GM15510 (cell line): ENCODE measurements around the gene MAPK9.

ENCODE experiments used
- POLR2A ChIP-seq: IDR thresholded peaks from 3 replicates; pipeline ENCODE4 v1.6.1; 2011; ENCODE audit warnings: borderline replicate concordance; ENCODE audit not compliant: insufficient read length; ENCODE audit errors: extremely low read depth

Gene MAPK9

DNA sequence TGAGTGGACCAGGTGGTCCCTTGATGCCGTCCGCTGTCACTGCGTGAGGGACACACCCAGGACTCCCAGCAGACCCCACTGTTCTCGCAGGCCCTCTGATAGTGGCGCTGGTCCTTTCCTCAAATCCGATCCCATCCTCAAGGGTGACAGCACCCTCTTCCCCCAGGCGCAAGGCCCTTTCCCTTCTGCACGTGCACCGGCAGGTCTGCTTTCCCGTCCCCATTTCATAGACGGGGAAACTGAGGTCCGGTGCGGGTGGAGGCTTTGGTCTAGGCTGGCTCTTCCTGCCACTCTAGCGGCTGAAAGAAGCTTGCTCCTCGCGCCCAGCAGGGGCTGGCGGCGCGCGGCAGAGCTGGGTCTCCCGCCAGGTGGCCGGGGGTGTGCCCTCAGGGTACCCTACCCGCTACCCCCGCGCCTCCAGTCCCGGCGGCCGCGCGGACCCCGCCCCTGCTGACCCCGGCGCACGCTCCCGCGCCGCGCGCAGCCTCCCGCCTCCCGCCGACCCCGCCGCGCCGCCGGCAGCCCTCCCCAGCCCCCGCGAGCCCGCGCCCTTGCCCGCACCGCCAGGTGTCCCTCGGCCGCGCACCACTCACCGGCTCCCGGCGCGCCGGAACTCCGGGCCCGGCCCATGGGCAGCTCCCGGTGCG is 83.3 kb downstream of the MAPK9 start:
- TF ChIP-seq POLR2A: no peak

DNA sequence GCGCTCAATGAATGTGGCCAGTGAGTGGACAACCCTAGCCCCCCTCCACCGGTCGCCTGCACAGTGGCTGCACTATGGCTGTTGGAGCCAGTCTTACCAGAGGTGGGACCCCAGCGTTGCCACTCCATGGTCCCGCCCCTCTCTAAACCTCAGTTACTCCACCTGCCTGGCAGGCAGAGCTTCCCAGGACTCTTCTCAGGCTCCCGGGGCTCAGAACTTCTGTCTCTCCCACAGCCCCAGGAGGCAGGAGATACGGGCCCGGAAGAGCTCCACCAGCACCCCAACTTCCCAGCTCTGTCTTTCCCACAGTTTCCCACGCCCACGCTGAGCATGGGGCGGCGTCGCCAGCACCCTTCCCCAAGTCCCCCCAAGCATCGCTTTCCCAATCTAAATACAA is 83.8 kb downstream of the MAPK9 start:
- TF ChIP-seq POLR2A: no peak

DNA sequence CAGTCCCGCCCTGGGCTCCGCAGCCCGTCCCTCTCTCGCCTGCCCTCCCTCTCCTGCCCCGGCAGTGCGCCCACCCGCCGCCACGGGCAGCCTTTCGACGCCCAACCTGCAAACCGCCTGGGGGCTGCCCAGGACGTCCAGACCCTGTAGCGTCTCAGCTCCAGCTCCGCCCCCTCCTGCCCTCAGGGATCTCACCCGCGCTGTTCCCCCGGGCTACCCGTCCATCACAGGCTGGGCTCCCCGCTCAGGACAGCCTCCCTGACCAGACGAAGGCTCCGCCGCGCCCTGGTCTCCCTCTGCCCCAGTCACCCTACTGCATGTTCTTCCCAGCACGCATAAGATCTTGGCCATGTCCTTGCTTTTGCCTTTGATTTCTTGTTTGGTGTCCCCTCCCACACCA is 84.3 kb downstream of the MAPK9 start:
- no peak for TF ChIP-seq POLR2A

DNA sequence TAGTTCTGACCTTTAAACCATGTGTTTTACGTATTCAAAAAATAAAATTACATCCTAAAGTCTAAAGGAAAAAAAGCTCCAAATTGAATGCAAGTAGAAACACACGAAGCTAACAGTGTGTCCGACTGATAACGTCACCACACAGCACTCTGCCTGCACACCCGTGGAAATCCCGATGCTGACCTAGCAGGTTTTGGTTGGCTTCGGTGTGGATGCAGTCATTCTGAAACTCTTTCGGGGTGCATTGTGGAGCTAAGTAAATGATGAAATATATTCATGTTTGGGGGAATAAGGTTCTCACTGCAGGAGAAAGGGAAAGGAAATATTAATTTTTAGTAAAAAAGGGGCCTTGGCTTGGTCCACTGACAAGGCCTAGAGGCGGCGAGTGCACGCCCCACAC is 84.9 kb downstream of the MAPK9 start:
- TF ChIP-seq POLR2A: no peak

DNA sequence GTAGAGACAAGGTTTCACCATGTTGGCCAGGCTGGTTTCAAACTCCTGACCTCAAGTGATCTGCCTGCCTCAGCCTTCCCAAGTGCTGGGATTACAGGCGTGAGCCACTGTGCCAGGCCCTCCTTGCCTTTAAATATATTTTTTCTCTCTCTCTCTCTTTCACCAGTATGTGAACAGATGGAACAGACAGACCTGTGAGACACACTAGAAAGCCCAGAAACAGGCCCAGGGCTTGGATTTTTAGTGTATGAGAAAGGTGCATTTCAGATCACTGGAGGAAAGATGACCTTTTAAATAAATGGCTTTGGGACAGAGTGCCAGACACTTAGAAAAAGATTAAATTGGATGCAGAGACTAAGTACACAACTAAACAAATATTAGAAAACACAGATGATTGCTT is 86.0 kb downstream of the MAPK9 start:
- no peak for TF ChIP-seq POLR2A

DNA sequence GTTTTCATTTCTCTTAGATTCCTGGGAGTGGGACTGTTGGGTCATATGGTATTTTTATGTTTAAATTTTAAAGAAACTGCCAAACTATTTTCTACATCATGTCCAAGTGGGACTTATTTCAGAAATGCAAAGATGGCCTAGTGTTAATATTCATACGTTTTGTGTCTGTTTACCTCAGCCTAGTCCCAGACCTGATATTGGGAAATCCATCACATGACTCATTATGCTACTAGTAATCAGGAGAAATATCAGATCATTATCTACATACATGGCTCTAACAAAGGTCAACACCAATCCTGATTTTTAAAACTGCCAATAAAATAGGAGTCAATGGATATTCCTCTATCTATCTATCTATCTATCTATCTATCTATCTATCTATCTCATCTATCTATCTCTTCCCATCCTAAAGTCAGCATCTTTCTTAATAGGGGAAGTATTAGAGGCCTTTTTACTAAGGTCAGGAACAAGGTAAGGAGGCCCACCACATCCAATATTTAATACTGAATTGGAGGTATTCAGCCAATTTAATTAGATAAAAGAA is 87.5 kb downstream of the MAPK9 start:
- no peak for TF ChIP-seq POLR2A

DNA sequence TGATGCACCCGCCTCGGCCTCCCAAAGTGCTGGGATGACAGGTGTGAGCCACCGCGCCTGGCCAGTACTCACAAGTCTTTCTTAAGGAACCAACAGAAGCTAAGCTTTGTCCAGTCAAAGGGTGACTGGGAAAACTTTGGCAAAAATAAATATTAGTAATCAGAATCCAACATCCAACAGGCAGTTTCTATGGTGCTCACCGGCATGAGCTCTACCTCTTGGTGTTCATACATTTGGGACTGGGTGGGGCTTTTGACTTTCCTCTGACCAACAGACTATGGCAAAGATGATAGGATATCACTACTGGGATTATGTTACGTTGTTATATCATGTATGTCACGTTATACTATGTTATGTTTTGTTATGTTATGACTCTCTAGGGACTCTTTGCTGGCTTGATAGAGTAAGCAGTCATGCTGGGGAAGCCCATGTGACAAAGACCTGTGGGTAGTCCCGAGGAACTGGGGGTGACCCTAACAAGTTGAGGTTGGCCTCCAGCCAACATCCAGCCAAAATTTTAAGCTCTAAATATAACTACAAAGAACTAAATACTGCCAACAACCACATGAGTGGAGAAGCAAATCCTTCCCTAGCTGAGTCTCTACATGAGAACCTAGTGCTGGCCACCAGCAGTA is 88.8 kb downstream of the MAPK9 start:
- no peak for TF ChIP-seq POLR2A

DNA sequence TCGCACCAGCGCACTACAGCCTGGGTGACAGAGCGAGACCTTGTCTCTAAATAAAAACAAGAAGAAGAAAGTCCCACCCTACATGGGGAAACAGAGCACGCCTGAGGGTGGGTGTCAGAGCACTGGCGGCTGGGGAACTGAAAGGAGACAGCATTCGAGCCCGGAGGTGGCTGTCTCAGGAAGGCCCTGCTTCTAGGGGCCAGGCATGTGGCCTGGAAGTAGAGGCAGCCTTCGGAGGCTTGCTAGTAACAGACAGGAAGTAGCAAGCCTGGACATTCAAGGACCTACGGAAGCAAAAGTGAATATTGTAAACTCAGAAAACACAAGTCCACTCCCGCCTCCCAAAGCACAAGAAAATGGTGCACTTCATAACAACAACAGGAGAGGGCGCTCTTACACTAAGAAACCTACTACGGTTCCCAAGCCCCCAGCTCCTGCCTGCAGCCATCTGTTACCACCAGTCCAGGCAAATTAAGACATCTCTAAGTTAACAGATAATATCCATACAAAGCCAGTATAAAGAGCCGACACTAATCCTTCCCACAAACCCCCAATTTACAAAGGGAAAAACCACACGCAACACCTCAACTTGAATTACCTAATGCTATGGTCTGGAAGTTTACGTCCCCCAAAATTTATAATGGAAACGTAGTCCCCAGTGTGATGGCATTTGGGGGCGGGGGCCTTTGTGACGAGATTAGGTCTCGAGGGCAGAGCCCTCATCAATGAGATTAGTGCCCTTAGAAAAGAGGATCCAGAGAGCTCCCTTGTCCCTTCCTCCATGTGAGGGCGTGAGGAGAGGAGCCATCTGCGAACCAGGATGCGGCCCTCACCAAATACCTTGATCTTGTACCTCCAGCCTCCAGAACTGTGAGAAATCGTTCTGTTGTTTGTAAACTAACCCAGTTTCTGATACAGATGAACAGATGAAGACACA is 90.6 kb downstream of the MAPK9 start:
- no peak for TF ChIP-seq POLR2A

DNA sequence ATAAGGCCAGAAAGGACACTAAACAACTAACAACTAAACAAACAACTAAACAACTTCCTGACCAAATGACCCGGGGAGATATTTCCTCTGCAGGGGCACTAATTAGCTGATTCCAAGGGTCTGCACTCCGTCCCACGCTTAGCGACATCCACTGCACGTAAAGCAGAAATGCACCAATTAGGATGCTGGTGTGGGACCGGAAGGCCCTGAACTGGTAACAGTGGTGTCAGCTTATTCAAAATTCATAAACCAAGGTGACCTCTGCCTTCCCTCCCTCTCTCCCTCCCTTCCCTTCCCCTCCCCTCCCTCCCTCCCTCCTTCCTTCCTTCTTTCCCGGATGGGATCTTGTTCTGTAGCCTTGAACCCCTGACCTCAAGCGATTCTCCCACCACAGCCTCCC is 92.5 kb downstream of the MAPK9 start:
- TF ChIP-seq POLR2A: no peak

DNA sequence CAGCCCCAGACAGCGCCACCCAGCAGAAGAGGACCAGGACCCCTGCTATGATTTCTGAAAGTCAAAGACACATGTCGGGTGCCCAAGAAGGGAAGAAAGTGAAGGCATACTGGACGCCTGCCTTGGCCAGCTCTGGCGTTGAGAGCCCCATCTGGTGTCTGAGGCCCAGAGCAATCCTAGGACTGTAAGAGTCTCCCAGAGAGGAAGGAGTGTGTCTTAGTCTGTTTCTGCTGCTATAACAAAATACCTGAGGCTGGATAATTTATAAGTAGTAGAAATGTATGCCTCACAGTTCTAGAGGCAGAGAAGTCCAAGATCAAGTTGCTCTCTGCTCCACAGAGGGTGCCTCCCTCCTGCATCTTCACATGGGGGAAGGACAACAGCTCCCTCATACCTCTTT is 93.7 kb downstream of the MAPK9 start:
- TF ChIP-seq POLR2A: no peak

DNA sequence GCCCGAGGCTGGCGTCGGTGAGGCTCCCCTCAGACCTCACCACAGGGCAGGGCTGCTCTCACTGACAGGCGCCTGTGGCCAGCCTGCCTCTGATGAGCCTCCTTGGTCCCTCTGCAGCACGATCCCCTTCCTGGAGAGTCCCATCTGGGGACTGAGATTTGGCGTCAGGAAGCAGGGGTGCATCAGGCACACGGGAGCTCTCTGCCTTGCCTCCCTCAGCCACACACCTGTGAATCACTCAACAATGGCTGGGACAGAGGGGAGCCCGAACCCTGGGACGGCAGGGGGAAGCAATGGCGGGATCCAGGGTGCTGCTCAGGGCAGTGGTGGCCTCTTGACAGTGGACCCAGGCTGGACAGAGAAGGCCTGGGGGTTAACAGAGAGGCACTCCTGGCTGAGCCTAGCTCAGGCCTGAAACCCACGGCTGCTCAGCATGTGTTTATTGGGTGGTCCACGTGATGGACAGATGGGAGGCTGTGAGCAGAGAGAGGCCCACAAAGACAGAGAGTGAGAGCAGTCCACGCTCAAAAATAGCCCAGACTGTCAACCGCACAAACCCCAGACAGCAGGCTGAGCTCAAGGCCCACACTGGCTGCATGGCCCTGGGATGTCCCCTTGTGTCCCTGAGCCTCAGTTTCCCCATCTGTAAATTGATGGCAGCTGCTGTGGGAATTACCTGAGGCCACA is 94.7 kb downstream of the MAPK9 start:
- no peak for TF ChIP-seq POLR2A

DNA sequence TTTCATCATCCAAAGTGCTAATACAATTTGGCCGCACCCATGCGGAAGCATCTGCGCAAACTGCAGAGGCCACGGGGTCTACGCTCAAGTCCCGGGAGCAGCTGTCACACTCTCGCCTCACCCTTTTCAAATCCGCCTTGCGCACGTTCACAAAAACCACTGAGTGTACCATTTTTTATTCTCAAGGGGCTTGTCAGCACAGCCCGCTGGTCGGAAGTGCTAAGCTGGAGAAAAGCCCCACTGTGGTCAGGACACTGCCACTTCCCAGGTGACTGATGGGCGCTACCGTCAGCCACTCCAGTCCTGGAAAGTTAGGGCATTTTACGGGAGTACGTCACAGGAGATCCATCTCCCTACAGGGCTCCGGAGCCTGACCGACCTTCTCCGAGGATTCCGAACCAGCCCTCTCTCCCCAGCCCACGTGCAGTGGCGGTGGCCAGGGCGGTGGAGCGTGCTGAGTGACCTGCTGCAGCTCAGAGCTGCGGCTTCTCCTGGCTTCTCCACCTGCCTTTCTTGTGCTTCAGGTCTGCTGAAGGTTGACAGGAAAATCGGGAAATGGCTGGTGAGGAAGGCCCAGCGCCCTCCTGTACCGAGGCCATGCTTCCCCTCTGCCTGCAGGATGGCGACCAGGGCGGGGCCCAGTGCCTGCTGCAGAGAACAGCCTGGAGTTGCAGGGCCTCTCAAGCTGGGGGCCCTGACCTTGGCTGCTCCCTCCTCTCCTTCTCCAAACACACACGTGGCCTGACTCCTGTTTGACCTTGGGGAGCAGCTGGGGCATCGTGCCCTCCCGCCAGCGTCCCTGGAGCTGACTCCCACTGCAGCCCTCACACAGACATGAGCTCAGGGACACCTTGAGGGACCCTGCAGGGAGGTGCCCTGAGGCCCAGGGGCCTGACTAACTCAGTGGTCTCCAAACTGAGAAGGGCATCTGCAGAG is 97.2 kb downstream of the MAPK9 start:
- TF ChIP-seq POLR2A: no peak

DNA sequence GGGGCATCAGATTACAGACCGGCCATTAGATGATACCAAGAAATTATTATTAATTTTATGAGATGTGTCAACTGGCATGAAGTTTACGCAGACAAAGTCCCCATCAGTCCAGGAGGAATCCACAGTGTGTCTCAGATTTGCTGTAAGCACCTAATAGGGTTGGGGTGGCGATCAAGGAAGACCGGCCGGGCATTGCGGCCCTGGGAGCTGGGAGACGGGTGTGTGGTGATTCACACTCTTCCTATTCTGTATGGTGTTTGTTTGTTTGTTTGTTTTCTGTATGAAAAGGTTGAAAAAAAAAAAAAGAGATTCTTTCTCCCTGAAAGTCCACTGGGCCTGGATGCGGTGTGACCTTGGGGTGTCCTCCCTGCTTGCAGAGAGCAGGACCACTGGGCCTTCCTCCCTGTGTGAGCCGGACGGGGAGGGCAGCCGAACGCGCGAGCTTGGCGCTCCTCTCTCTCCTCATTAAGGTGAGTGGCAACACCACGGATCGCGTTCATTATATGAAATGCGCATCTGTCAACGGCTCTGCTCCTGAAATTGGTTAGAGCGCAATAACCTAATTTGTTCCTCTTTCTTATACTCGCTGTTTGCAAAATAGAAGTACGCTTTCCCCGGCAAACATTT is 98.0 kb downstream of the MAPK9 start:
- no peak for TF ChIP-seq POLR2A
